COLO829 (cell line): ENCODE measurements around the gene FAM78A.
"Not testable (repeated sequence)": the region's sequence is repeated elsewhere in the genome, so short reads cannot be mapped to it uniquely, and the experiment has no call there.

ENCODE experiments used
- DNase-seq: peaks from one replicate; pipeline ENCODE4 v3.0.0; 2012; ENCODE audit warnings: low spot score

FAM78A gene

GRCh38 chr9:131264231-131264630 lies 12.1 kb downstream of the FAM78A start:
- DNase-seq, result no peak

DNA sequence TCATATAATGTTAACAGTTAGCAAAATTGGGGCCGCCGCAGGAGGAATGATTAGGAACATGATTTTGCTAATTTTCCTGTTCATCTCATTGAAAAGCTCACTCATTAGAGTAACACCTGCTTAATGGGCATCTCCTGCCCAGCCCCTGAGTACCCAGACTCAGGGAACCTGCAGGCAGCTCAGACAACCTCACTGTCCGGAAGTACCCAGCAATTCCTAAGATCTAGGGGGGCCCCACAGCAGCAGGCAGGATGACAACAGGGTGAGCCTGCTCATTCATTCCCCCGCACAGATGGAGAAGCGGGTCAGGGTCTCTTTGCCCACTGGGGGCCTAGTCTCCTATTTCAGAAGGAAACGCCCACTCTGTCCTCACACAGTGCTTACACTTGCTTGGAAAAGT lies 12.6 kb downstream of the FAM78A start:
- DNase-seq, result no peak

DNA sequence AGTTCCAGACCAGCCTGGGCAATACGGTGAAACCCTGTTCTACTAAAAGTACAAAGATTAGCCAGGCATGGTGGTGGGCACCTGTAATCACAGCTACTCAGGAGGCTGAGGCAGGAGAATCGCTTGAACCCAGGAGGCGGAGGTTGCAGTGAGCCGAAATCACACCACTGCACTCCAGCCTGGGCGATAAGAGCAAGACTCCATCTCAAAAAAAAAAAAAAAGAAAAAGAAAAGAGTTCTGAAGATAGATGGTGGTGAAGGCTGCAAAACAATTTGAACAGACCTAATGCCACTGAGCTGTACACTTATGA lies 13.3 kb downstream of the FAM78A start:
- not testable (repeated sequence) for DNase-seq

- no peak for DNase-seq
Observed at GRCh38 chr9:131262327-131263032, 13.8 kb downstream of the FAM78A start.

GRCh38 chr9:131260751-131261452 lies 15.4 kb downstream of the FAM78A start:
- DNase-seq, result no peak

DNA sequence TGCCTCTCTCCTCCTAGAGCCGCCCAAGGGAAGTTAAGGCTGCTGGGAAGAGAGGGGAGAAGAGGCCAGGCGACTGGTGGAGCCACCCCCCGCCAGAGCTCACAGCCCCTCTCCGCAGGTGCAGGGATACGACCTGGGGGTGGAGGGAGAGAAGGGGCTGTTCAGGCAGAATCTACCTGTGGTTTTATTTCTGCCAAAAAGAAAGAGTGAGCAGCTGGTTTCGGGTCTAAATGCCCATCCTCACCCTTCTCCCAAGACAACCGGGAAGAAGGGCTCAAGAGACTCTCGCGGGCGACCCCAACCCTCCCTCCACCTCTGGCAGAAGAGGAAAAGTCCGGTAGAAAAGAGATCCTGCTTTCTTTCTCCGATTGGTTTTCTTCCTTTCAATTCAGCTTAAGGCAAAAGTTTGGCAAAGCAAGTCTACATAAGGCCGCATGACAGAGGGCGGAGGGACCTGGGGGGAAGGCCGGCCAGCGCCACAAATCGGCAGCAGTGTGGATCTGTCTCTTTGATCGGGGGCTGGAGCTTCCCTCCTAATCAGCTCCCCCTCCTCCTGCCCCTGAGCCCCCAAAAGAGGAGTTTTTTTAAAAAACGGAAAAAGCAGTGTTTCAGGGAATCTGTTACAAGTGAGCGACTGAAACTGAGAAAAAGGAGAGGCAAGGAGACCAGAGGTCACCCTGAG lies 16.3 kb downstream of the FAM78A start:
- DNase-seq, result no peak

DNA sequence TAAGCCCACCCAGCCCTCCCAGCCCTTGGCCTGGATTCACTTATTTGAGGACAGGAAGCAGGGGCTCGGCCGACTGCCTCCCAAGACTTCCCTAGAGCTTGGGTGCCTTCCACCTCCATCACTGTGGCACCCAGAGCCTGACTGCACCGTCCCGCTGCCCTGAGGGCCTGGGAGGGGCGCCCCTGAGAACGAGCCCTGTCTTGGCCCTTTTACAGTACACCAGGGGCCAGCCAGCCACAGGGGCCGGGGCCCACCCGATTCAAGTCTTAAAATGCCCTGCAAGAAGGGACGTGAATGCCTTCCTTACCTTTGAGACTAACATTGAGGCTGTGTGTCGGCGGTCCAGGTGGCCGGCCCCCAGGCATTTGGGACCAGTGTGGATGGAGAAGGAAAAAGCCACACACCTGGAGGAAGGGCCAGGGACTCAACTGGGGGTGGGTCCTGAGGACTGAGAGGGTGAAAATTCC lies 16.8 kb downstream of the FAM78A start:
- DNase-seq, result no peak

- no peak for DNase-seq
Observed at GRCh38 chr9:131258698-131259431, 17.4 kb downstream of the FAM78A start.

DNA sequence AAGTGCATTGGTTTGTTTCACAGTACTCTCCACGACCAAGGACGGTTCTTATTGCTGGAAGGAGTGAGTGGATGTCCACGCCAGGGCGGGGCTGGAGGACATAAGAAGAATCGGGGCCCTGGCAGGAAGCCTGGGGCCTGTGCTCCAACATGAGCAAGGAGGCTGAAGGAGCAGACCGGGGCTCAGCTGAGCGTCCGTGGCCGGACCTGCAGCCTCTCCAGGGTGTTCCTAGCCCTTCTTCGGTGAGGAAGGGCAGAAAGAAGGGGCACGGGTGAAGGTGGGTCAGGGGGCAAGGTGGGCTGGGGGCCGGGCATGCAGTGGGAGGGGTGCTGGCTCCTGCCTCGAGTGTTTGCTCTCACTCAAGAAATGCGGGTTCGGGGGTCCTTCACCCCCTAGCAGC lies 18.1 kb downstream of the FAM78A start:
- no peak for DNase-seq

GRCh38 chr9:131257266-131258025 lies 18.9 kb downstream of the FAM78A start:
- DNase-seq, result no peak

DNA sequence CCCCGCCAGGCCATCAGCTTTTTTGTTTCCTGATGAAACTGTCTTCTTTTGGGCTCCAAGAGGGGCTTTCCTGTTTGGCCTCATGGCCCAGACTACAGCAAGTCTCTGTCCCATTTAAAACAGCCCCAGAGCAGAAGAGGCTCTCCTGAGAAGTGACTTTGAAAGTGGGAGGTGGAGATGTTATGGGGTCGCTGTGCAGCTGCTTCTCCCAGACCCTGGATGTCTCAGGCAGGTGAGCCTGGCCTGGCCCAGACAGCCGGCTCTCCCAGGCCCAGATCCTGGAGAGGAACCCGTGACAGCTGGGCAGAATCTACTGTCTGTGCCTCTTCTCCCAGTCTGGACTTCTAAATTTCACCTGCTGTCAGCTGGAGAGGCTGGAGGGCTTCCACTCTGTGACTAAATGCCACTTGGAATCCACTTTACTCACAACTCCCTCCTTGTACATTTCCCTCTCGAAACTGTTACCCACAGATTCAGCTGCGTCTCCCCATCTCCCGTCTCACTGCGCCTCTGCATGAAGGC lies 20.6 kb downstream of the FAM78A start:
- DNase-seq, result no peak

- DNase-seq, result no peak
Observed at GRCh38 chr9:131254626-131255025, 21.7 kb downstream of the FAM78A start.

DNA sequence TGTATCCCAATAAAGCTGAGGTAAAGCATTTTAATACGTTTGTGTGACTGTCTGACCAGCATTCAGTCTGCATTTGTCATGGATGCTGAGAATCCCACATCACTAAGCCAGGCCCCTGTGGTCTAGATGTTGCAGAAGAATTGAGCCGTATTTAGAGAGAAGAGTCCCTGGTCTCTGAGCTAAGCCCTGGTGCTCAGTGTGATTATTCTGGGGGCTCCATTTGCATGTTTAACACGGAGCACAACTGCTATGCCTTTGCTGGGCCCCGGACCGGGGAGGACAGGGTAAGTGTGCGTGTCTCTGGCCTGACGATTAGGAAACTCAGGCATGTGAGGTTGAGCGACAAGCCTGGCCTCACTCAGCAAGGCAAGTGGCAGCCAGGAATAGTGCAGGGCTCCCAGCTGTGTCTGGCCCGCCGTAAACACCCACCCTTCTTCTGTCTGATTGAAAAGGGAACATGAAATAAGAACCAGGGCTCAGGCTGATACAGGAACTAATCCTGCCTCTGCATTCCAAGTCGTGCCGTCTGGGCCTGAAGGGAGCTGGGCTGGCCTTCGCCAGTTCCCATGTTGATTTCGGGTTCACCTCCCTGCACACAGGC lies 22.3 kb downstream of the FAM78A start:
- DNase-seq, result no peak

DNA sequence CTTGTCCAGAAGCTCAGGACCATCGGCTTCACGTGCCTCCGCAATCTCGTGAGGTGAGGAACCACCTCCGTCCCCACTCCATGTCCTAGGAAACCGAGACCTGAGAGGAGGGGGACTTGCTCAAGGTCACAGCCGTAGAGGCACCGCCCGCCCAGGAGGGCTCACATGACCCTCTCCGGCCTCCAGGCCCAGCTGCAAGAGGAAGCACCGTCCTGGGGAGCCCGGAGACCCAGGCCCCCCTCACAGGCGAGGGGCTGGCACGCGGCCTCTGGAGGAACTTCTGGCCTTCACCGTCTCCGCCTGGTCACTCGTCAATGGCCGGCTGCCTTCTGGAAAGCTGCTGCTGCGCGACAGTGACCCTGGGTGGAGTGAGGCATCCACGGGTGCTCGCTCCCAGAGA lies 24.2 kb downstream of the FAM78A start:
- no peak for DNase-seq

- DNase-seq, result no peak
Observed at GRCh38 chr9:131246618-131247017, 29.7 kb downstream of the FAM78A start.

- DNase-seq, result not testable (repeated sequence)
Observed at GRCh38 chr9:131244331-131244730, 32.0 kb downstream of the FAM78A start.

GRCh38 chr9:131240047-131240921 lies 36.0 kb downstream of the FAM78A start:
- no peak for DNase-seq

- no peak for DNase-seq
Observed at GRCh38 chr9:131239161-131239975, 36.9 kb downstream of the FAM78A start.

DNA sequence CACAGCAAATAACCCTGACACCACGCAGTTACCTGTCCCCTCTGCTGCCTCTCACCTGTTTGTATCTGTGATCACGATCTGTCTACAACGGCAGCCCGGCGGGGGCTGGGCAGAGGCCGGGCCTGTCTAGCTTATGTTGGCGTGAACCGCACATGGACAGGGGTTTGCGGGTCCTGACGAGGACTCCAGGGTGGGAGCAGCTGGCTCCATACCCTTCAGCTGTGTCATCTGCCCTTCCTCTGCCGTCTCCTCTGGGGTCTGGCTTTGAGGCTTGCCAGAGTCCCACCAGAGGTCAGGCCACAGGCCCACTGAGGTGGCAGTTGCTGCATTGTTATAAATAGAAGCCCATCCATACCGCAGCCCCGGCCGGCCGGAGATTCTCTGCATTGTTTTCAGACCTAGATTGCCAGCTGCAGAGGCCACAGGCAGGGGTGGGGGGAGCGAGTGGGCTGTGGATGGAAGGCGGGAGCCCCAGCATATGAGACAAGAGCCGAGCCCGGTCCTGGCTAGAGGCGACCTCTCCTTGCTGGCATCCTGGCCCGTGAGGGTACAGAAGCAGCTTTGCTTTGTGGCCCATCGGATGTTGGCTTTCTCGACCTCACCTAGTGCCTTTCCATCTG lies 37.8 kb downstream of the FAM78A start:
- DNase-seq, result no peak
